Subcutaneous adipose tissue (tissue), 4 donors: ENCODE data around the gene KLHL15. TPM values are rescaled to one million over a fixed set of nuclear protein-coding genes. Genes with fewer than 3 reads are reported as not detected.

Source experiments
- CTCF ChIP-seq: fragments of 450-650 bp; IDR thresholded peaks from one replicate; pipeline ENCODE4 v1.5.1; 2016; ENCODE audit warnings: low read depth, mild to moderate bottlenecking, control low read depth, antibody characterized with exemption, moderate library complexity
- total RNA-seq, 4 donors: library from RNA; depleted of rRNA; stranded (reverse); fragments of >200 nt; gene quantifications; one replicate each; pipeline ENCODE4 v1.1.0, GENCODE V29; 2016

Gene KLHL15
- total RNA-seq, 4 donors from 2014 or later = 7.7 to 10.5 (median 9.5) TPM

- no peak for TF ChIP-seq CTCF
These were observed 67.2 kb downstream of the KLHL15 start for GRCh38 chrX:23959781-23960180.

DNA sequence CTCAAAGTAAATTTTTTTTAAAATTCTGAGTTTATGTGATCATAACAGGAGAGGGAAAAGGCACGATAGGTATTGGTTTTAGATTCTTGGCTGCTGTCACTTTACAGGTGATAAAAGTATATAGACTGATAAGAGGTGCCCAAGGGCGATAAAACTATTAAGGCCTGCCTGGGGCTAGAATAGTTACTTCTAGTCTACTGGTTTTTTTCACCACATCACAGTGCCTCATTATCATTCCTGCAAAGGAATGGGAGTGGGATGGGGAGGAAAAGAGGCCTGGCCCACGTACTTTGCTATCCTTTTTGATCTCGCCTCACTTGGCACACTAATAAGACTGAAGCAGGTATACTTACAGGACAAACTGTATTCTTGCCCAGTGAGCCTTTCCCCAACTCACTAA, 72.6 kb downstream of the KLHL15 start:
- TF ChIP-seq CTCF = no peak

- no peak for TF ChIP-seq CTCF
These were observed 73.1 kb downstream of the KLHL15 start for GRCh38 chrX:23953908-23954269.

- no peak for TF ChIP-seq CTCF
These were observed 73.7 kb downstream of the KLHL15 start for GRCh38 chrX:23952984-23953907.

- no peak for TF ChIP-seq CTCF
These were observed 74.6 kb downstream of the KLHL15 start for GRCh38 chrX:23952391-23952790.

DNA sequence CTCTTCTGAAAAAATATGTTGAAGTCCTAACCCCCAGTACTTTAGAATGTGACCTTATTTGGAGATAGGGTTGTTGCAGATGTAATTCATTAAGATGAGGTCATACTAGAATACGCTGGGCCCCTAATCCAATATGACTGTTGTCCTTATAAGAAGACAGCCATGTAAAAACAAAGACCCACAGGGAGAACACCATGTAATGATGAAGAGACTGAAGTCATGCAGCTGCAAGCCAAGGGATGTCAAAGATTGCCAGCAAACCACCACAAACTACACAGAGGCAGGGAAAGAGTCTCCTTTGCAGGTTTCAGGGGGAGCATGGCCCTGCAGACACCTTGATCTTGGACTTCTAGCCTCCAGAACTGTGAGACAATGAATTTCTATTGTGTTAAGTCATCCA, 81.8 kb downstream of the KLHL15 start:
- TF ChIP-seq CTCF = no peak

GRCh38 chrX:23944234-23944633, 82.8 kb downstream of the KLHL15 start:
- no peak for TF ChIP-seq CTCF
